Cardiac fibroblast (primary cell): Measurements from ENCODE around the gene IGFBP4.

Experiments
- DNase-seq, 2 donors: peaks; one replicate each; pipeline versions ENCODE4 v3.0.0 to v3.0.0-alpha.2; 2010; ENCODE audit warnings: low read depth in 2 of 2
- H3K4me3 ChIP-seq, 2 donors: replicated peaks in 1 of 2; 1 replicate in 1 of 2; 2 replicates in 1 of 2; pipeline ENCODE4 v1.5.1; 2011; ENCODE audit warnings: low read depth in 2 of 2, low read length in 2 of 2, mild to moderate bottlenecking in 2 of 2, moderate library complexity in 1 of 2
- TF ChIP-seq, protein P1 (sequence below): IDR thresholded peaks from one replicate; pipeline ENCODE4 v1.5.1; 2011; ENCODE audit warnings: low read depth, mild to moderate bottlenecking, low read length, inconsistent platforms

The IGFBP4 gene

DNA sequence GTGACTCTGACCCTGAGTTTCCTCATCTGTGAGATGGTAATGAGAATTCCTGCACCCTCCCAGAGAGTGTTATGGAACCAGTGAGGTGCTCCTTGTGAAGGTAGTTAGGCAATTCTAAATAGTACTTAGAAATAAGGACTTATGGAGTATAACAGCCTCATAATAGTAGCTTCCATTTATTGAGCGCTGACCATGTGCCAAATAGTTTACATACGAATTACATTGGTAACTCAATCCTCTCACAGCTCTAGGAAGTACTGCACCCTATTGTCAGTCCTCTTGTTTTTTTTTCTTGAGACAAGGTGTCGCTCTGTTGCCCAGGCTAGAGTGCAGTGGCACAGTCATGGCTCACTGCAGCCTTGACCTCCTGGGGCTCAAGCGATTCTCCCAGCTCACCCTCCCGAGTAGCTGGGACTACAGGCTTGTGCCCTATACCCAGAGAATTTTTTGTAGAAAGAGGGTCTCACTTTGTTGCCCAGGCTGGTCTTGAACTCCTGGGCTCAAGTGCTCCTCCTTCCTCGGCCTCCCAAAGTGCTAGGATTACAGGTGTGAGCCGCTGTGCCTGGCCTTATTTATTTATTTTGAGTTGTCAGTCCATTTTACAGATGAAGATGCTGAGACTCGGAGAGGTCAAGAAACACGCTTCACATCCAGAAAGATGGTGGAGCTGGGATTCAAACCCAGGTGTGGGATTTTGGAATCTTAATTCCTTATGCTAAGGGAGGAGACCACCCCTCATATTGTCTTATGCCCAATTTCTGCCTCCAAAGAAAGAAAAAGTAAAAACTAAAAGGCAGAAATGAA lies 55.2 kb downstream of the IGFBP4 start:
- no peak overlapping the region for H3K4me3 ChIP-seq
- TF ChIP-seq, protein P1, sequence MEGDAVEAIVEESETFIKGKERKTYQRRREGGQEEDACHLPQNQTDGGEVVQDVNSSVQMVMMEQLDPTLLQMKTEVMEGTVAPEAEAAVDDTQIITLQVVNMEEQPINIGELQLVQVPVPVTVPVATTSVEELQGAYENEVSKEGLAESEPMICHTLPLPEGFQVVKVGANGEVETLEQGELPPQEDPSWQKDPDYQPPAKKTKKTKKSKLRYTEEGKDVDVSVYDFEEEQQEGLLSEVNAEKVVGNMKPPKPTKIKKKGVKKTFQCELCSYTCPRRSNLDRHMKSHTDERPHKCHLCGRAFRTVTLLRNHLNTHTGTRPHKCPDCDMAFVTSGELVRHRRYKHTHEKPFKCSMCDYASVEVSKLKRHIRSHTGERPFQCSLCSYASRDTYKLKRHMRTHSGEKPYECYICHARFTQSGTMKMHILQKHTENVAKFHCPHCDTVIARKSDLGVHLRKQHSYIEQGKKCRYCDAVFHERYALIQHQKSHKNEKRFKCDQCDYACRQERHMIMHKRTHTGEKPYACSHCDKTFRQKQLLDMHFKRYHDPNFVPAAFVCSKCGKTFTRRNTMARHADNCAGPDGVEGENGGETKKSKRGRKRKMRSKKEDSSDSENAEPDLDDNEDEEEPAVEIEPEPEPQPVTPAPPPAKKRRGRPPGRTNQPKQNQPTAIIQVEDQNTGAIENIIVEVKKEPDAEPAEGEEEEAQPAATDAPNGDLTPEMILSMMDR = no peak
- no peak for DNase-seq

DNA sequence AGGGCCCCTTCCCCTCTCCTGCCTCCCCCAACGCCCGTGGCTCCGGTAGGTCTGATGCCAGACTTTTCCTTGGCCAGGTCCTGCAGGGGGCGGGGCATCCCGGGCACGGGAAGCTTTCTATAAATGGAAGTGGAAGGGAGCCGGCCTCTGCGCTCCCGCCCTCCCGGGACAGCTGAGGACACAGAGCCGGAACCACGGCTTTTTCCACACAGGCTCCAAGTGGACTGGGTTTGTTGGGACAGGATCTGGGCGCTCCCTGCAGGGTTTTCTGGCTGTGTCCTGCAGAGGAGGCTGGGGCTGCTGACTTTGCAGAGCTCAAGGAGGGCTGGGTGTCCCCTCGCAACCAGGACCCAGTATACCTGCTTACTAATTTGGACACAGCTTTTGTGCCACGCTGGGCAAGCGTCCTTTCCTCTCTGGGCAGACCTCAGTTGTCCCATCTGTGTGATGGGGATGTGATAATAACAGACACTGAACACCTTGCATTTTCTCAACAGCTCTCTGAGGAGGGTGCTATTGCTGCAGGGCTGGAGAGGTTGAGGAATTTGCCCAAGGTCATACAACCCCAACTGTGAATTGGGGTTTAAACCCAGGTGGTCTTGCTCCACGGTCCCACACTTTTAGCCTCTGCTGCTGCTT lies 56.4 kb downstream of the IGFBP4 start:
- no peak overlapping the region for H3K4me3 ChIP-seq
- DNase-seq = peak; percentile 68 to 90
- TF ChIP-seq, protein P1 = no peak

DNA sequence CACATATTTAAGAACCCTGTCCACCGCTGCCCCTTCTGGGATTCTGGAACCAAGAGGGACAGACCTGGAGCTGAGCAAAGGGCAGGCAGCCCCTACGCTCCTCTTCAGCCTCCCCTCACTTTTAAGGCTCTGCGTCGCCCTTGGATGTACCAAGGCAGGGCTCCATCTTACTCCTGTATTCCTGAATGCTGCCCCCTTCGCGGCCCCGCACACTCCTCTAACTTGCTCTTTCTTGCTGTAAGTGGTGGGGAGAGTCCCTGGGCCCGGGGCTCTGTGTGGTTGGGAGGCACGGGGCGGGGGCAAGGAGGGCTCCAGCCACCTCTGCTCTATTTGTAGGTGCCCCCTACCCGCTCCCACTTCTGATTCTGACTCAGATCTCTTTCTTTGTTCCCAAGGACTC lies 56.9 kb downstream of the IGFBP4 start:
- H3K4me3 ChIP-seq = no peak overlapping the region
- TF ChIP-seq, protein P1 = no peak
- no peak for DNase-seq

DNA sequence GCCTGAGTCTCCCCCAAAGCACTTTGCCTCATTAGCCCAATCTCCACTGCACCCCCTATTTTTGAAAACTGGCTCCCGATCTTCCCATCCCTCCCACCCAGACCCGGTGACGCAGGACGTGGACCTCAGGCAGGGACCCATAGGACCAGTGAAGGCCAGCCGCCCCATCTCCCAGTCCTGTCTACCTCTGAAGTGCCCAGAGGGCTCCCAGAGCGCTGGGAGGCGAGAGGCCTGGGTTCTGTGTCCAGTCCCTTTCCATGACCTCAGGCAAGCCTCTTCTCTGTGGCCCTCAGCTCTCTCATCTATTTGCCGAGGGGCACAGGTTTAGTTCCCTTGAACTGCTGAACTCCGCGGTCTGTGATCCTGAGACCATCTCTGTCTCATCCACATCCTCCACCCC lies 57.5 kb downstream of the IGFBP4 start:
- no peak overlapping the region for H3K4me3 ChIP-seq
- TF ChIP-seq, protein P1 = no peak
- DNase-seq = no peak

DNA sequence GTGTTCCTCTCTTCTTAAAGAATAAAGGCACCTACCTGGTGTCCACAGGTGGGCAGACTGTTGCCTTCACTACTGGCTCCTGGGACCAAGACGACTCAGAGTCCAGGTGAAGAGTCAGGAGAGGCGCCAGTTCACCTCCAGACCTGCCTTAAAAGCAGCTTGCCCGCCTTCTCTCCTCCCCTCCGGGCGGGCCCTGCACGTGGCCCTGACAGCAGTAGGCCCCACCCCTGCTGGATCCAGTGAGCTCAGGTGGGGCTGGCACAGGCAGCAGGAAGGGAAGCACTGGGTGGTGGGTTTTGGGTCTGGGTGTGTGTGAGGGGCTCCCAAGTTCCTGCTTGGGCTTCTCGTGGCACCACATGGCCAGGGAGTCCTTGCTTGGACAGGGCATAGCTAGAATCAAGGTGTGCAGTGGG lies 58.3 kb downstream of the IGFBP4 start, which contains the start of gene TNS4:
TNS4 (minus strand) TSS at position 125 of the 413 bp plus-strand sequence. CDS start 5,198 bp downstream, outside the sequence.
- TF ChIP-seq, protein P1 = no peak
- no peak within 1 kb of the TSS for H3K4me3 ChIP-seq
- DNase-seq = no peak

DNA sequence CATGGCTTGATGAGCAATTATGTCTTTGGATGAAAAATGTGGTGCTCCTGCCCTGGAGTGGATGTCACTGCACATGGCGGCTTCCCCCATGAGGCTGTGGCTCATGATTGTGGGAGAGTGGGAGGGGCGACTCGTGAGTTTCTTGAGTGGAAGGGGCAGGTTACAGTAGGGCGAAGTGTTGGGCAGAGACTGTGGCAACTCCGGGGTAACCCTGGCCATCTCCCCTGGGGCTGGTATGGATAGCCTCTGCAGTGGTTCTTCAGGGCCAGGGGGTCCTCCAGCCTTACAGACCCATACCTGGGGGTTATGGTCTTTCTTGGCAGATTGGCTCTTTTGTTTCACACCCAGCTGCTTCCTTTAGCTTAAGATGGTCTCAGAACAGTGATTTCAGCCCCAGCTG lies 59.5 kb downstream of the IGFBP4 start:
- DNase-seq = no peak
- TF ChIP-seq, protein P1 = no peak
- no peak overlapping the region for H3K4me3 ChIP-seq
